ENCODE data around the gene FUT2.

FUT2 gene

DNA sequence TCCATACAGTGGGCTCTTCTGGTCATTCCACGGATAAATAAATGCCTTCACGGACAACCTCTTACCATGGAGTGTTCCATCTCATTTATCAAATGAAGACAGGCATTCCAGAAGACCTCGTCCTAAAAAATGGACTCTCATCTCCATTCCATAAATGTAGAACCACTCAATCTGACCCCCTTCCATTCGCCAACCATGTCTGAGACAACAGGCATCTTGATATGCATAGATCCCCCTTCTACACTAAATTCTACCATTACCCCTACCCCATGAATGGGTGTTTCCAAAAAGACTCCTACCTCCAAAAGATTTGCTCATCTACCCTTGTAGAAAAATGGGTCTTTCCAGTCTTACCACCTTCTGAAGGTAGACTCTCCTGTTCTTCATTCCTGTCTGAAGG lies 35.7 kb downstream of the FUT2 start:
- DNase-seq (ENCODE audit: low read depth), result no peak
- TF ChIP-seq, protein P1, sequence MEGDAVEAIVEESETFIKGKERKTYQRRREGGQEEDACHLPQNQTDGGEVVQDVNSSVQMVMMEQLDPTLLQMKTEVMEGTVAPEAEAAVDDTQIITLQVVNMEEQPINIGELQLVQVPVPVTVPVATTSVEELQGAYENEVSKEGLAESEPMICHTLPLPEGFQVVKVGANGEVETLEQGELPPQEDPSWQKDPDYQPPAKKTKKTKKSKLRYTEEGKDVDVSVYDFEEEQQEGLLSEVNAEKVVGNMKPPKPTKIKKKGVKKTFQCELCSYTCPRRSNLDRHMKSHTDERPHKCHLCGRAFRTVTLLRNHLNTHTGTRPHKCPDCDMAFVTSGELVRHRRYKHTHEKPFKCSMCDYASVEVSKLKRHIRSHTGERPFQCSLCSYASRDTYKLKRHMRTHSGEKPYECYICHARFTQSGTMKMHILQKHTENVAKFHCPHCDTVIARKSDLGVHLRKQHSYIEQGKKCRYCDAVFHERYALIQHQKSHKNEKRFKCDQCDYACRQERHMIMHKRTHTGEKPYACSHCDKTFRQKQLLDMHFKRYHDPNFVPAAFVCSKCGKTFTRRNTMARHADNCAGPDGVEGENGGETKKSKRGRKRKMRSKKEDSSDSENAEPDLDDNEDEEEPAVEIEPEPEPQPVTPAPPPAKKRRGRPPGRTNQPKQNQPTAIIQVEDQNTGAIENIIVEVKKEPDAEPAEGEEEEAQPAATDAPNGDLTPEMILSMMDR (conservative IDR thresholded peaks at IDR 0.05; ENCODE audit: low read depth, low read length), result no peak
- H3K4me3 ChIP-seq (ENCODE audit: low read length), result no peak overlapping the region

DNA sequence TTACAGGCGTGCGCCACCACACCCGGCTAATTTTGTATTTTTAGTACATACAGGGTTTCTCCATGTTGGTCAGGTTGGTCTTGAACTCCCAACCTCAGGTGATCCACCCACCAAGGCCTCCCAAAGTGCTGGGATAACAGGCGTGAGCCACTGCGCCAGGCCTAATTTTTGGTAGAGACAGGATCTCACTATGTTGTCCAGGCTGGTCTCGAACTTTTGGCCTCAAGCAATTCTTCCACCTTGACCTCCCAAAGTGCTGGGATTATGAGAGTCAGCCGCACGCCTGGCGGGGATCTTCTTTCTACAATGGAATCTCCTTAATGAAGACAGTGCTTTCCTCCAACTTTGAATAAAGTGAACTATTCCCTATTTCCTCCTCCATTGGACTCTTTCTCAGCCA lies 38.9 kb downstream of the FUT2 start:
- no peak overlapping the region for H3K4me3 ChIP-seq (ENCODE audit: low read length)
- DNase-seq (ENCODE audit: low read depth), result no peak
- TF ChIP-seq, protein P1 (conservative IDR thresholded peaks at IDR 0.05; ENCODE audit: low read depth, low read length), result no peak

DNA sequence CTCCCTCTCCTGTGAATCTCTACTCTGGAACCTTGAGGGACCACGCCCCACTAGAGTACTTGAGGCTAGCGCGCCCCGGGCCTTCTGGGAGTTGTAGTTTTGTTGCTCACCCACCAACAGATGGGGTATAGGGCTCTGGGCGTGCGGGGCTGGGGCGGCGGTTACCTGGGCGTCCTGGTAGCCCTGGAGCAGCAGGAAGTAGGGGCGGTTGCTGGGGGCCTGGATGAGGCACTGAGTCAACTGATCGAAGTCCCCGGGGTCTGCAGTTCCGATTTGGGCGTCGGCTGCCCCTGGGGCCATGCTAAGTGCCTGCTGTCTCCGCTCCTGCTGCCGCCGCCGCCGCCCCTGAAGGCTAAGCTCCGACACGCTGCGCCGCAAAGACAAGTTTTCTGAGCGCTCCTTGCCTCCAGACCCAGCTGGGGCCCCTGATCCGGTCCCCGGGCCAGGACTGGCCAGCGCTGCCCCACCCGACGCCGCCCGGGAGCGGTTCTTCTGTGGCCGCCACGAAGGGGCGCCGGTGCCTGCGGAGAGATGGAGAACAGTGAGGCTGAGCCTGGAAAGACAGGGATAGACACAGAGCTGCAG lies 39.4 kb downstream of the FUT2 start:
- peak overlapping the region; percentile 50 for H3K4me3 ChIP-seq (ENCODE audit: low read length)
- DNase-seq (ENCODE audit: low read depth), result no peak
- TF ChIP-seq, protein P1 (conservative IDR thresholded peaks at IDR 0.05; ENCODE audit: low read depth, low read length), result no peak

DNA sequence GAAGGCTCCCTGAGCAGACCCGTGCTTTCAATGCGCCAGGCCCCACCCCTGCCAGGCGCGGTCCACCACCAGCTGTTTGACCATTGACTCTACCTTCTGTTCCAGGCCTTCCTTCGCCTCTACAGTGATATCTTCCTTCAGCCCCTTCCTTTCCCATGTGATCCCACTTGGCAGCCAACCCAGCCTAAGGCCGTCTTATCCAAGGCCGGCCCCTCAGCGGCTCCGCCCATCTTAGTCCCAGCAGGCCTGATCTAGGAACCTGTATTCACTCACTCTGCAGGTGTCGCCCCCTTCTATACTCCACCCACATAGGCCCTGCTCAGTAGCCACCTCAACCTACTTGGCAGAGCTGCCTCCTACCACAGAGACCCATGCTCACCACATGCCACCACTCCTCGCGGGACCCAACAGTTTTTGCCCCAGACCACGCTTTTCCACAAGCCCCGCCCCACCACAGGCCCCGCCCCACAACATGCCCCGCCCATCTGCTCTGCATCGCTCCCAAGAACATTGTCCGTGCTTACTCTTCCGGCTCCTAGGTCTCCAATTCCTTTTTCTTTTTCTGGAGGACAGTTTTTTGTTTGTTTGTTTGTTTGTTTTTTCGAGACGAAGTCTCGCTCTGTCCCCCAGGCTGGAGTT lies 41.7 kb downstream of the FUT2 start:
- no peak overlapping the region for H3K4me3 ChIP-seq (ENCODE audit: low read length)
- no peak for DNase-seq (ENCODE audit: low read depth)
- TF ChIP-seq, protein P1 (conservative IDR thresholded peaks at IDR 0.05; ENCODE audit: low read depth, low read length), result no peak

DNA sequence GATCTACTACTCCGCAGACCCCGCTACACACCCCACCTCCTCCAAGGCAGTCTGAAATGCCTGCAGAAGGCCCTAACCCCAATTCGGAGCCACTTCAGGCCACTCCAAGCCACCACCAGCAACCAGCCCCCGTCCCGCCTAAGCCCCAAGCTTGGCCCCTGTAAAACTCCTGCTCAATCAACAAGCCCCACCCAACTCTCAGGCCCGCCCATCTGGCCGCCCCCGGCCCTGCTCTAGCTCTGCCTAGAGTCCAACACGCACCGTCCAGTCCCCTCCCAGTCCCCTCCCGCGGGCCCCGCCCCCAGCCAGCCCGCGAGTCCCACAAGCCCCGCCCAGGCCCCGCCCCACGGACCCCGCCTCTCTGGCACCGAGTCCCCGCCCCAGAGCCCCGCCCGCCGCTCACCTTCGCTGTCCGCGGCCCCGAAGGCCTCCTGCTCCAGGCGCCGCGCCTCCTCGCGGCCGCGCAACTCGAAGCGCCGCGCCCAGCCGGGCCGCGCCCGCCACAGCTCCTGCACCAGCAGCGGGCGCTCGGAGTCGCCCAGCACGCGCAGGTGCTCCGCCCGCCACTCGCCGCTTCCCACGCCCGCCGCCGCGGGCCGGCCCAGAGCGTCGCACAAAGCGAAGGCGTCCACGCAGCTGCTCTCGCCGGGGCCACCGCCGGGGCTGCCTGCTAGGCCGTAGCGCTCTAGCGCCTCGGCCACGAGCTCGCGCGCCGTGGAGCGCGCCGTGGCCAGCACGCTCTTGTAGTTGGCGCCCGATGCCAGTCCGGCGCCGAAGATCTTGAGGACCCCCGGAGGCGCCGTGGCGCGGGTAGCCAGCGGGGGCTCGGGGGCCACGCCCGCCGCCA lies 43.0 kb downstream of the FUT2 start:
- H3K4me3 ChIP-seq (ENCODE audit: low read length), result peak overlapping the region; percentile 29
- TF ChIP-seq, protein P1 (conservative IDR thresholded peaks at IDR 0.05; ENCODE audit: low read depth, low read length), result no peak
- DNase-seq (ENCODE audit: low read depth), result peak; percentile 42

GRCh38 chr19:48739404-48740163 lies 43.8 kb downstream of the FUT2 start:
- TF ChIP-seq, protein P1 (conservative IDR thresholded peaks at IDR 0.05; ENCODE audit: low read depth, low read length), result no peak
- no peak for DNase-seq (ENCODE audit: low read depth)
- H3K4me3 ChIP-seq (ENCODE audit: low read length), result no peak overlapping the region
